IMR-90 (cell line): Measurements from ENCODE around the gene SLC4A4. TPM values are rescaled to one million over a fixed set of nuclear protein-coding genes. Genes with fewer than 3 reads are reported as not detected.
A peak's percentile ranks its signal among the peaks of the same experiment; 100 is the strongest.

Experiments
- ATAC-seq: fragments of 200-7000 bp; cut with Tn5 transposase; 2 replicates; pipeline ENCODE4 v1.9.1; 2020; ENCODE audit warnings: low read depth, mild to moderate bottlenecking, moderate library complexity
- BruUV-seq: library from RNA; stranded (reverse); fragments of 400-500 nt; replicated peaks from 2 replicates; lab custom pipeline; 2021; lab: Mats Ljungman, UMichigan
- CTCF ChIA-PET: fragments of 300-600 bp; formaldehyde crosslinking; extraction: SDS; loops from one replicate; lab custom pipeline; 2021; ENCODE audit warnings: antibody characterized with exemption; lab: Yijun Ruan, JAX
- POLR2A ChIA-PET: fragments of 300-600 bp; sonication (Branson Sonifier 250); formaldehyde crosslinking; loops from one replicate; lab custom pipeline; 2022; ENCODE audit warnings: antibody characterized with exemption; ENCODE audit not compliant: unreplicated experiment; lab: Charles Lee
- DNase-seq: peaks from one replicate; pipeline ENCODE4 v3.0.0; 2013
- H2AFZ ChIP-seq: replicated peaks from 2 replicates; pipeline ENCODE3; 2013; ENCODE audit warnings: low read length, mild to moderate bottlenecking; ENCODE audit not compliant: poor library complexity
- H2AK5ac ChIP-seq: 2 replicates; pipeline ENCODE4 v1.6.1; 2013; ENCODE audit warnings: low read depth, low read length, inconsistent platforms
- H2AK9ac ChIP-seq: replicated peaks from 2 replicates; pipeline ENCODE3; 2013; ENCODE audit warnings: mild to moderate bottlenecking, low read depth, low read length, moderate library complexity; ENCODE audit not compliant: poor library complexity
- H2BK120ac ChIP-seq: 2 replicates; pipeline ENCODE4 v1.6.1; 2013; ENCODE audit warnings: low read depth, low read length, inconsistent platforms
- H2BK15ac ChIP-seq: 3 replicates; pipeline ENCODE4 v1.6.1; 2013; ENCODE audit warnings: low read depth, low read length, inconsistent platforms
- H2BK20ac ChIP-seq: 2 replicates; pipeline ENCODE4 v1.6.1; 2013; ENCODE audit warnings: low read depth, mild to moderate bottlenecking, inconsistent platforms, low read length, moderate library complexity
- H2BK5ac ChIP-seq: 2 replicates; pipeline ENCODE4 v1.6.1; 2013; ENCODE audit warnings: mild to moderate bottlenecking, low read depth, low read length, inconsistent platforms; ENCODE audit not compliant: poor library complexity, severe bottlenecking
- H3K14ac ChIP-seq: replicated peaks from 2 replicates; pipeline ENCODE4 v1.6.1; 2013; ENCODE audit warnings: low read depth, low read length, inconsistent platforms
- H3K18ac ChIP-seq: 2 replicates; pipeline ENCODE4 v1.6.1; 2013; ENCODE audit warnings: low read depth, low read length, control low read depth
- H3K23ac ChIP-seq: 2 replicates; pipeline ENCODE4 v1.6.1; 2013; ENCODE audit warnings: low read depth, low read length, inconsistent platforms
- H3K27ac ChIP-seq: 2 replicates; pipeline ENCODE4 v1.5.1; 2013; ENCODE audit warnings: mild to moderate bottlenecking, control low read depth, low read length; ENCODE audit not compliant: insufficient read depth
- H3K27me3 ChIP-seq: 2 replicates; pipeline ENCODE4 v1.6.1; 2013; ENCODE audit warnings: low read length; ENCODE audit not compliant: control insufficient read depth, insufficient read depth
- H3K36me3 ChIP-seq: 2 replicates; pipeline ENCODE4 v1.6.1; 2013; ENCODE audit warnings: low read length, mixed read lengths; ENCODE audit not compliant: control insufficient read depth, insufficient read depth
- H3K4ac ChIP-seq: 2 replicates; pipeline ENCODE4 v1.6.1; 2013; ENCODE audit warnings: low read depth, low read length, inconsistent platforms
- H3K4me1 ChIP-seq: 2 replicates; pipeline ENCODE4 v1.6.1; 2013; ENCODE audit warnings: low read length, mixed read lengths; ENCODE audit not compliant: control insufficient read depth, insufficient read depth
- H3K4me2 ChIP-seq: 2 replicates; pipeline ENCODE4 v1.6.1; 2013; ENCODE audit warnings: low read depth, mild to moderate bottlenecking, control low read depth, low read length, moderate library complexity
- H3K4me3 ChIP-seq: 2 replicates; pipeline ENCODE4 v1.5.1; 2013; ENCODE audit warnings: low read depth, mild to moderate bottlenecking, control low read depth, low read length, moderate library complexity; ENCODE audit not compliant: insufficient read depth
- H3K56ac ChIP-seq: 2 replicates; pipeline ENCODE4 v1.6.1; 2013; ENCODE audit warnings: low read length, inconsistent platforms; ENCODE audit not compliant: insufficient read depth; ENCODE audit errors: extremely low read depth
- H3K79me1 ChIP-seq, 2 experiments: 2 replicates each; pipeline ENCODE4 v1.6.1; 2013; ENCODE audit warnings: low read length in 2 of 2, inconsistent platforms in 1 of 2, low read depth in 1 of 2
- H3K9ac ChIP-seq: 2 replicates; pipeline ENCODE4 v1.6.1; 2013; ENCODE audit warnings: low read depth, low read length, control low read depth
- H3K9me1 ChIP-seq: 2 replicates; pipeline ENCODE4 v1.6.1; 2013; ENCODE audit warnings: low read length, inconsistent platforms; ENCODE audit not compliant: insufficient read depth
- H3K9me3 ChIP-seq: 2 replicates; pipeline ENCODE4 v1.6.1; 2013; ENCODE audit warnings: low read length; ENCODE audit not compliant: control insufficient read depth, insufficient read depth
- H4K20me1 ChIP-seq: 2 replicates; pipeline ENCODE4 v1.6.1; 2013; ENCODE audit warnings: low read length, inconsistent platforms; ENCODE audit not compliant: insufficient read depth
- H4K5ac ChIP-seq: 2 replicates; pipeline ENCODE4 v1.6.1; 2013; ENCODE audit warnings: mild to moderate bottlenecking, low read depth, low read length, control low read depth
- H4K8ac ChIP-seq, 2 experiments: 2 replicates each; pipeline ENCODE4 v1.6.1; 2013; ENCODE audit warnings: low read depth in 2 of 2, low read length in 2 of 2, control low read depth in 1 of 2, inconsistent platforms in 1 of 2
- H4K91ac ChIP-seq: 2 replicates; pipeline ENCODE4 v1.6.1; 2013; ENCODE audit warnings: low read depth, low read length, inconsistent platforms; ENCODE audit not compliant: insufficient read depth
- MAFK ChIP-seq: IDR thresholded peaks from 2 replicates; pipeline ENCODE4 v1.6.1; 2012; ENCODE audit warnings: low read depth, low read length, improper control_type of control experiment
- POLR2A ChIP-seq: IDR thresholded peaks from 2 replicates; pipeline ENCODE4 v1.6.1; 2012; ENCODE audit warnings: mild to moderate bottlenecking, low read depth, low read length
- WGBS, 2 experiments: methylation state at CpG; one replicate each; pipeline versions ENCODE4 v1.1.5 to v1.1.7; 2013; ENCODE audit warnings: missing lambda C conversion rate in 2 of 2; ENCODE audit not compliant: insufficient read length in 1 of 2; ENCODE audit errors: extremely low coverage in 2 of 2; 5-methylcytosine and 5-hydroxymethylcytosine counted together
- dilution Hi-C: fragments of 300-500 bp; cut with HindIII; formaldehyde crosslinking; loops from one replicate; pipeline ENCODE4 v1.14.3; 2018; ENCODE audit warnings: low sequenced_read_pairs; ENCODE audit not compliant: unreplicated experiment
- in situ Hi-C: fragments of 300-500 bp; cut with MboI; formaldehyde crosslinking; loops from 3 replicates; pipeline ENCODE4 v1.14.3; 2019; ENCODE audit warnings: low sequenced_read_pairs, inconsistent platforms, mixed read lengths
- intact Hi-C: fragments of 100-400 bp; cut with micrococcal nuclease; formaldehyde crosslinking; loops from 2 replicates; pipeline ENCODE4 v1.10.0; 2022
- polyA plus RNA-seq, 3 experiments: library from polyadenylated mRNA; depleted of rRNA; stranded (reverse); fragments of >200 nt; gene quantifications; 2 replicates each; pipeline ENCODE4 v1.2.3, GENCODE V29; 2012; ENCODE audit warnings: low replicate concordance in 1 of 3
- total RNA-seq: library from RNA; depleted of rRNA; stranded (reverse); fragments of >200 nt; gene quantifications from 2 replicates; pipeline ENCODE4 v1.2.3, GENCODE V29; 2012

SLC4A4 gene
- total and polyA plus RNA-seq, 2 of the 4 experiments (the other 2 are of a cell fraction): 5.6 to 16.8 TPM

DNA sequence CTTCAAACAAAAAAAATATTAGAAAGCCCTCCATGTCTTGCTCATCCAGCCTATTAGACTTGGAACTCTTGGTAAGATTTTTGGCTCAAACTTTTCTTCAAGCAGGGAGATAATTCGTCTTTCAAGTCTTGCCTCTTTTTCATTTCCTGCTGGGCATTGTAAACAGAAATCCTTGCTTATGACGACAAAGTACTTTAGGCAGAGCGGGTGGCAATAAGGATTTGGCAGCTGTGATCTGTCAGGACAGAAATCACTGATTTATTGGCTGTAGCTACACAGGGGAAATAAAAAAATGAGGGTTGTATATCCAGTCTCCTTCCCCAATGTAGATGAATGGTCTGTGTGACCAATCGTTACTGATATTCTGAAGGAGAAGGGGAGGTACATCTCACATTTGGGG lies 121.6 kb downstream of the SLC4A4 start:
- H2AFZ ChIP-seq: no peak overlapping the region
- 0% methylated on average over 1 of the region's 4 CpGs; no CpG with 5 or more reads in 1 of the 2 experiments for WGBS, 2 experiments
- no peak for ATAC-seq

More for the DNA sequence above, 121.6 kb downstream of the SLC4A4 start:
- Histone ChIP-seq H3K79me1 (peaks cover 5 to 6% of the 10 kb centered on the region in 2 experiments; a peak in 3 of 4 replicates), H3K36me3 (peaks cover 8% of the 10 kb centered on the region), H3K56ac (no peak overlapping the region), H3K4me1 (peaks cover 5% of the 10 kb centered on the region), H2AK5ac (no peak overlapping the region), H4K5ac (peak overlapping the region; percentile 4; the same call in 1 of the 2 replicates), H2BK5ac (no peak overlapping the region), H3K4me3 (no peak overlapping the region), H3K9me1 (no peaks in the 10 kb centered on the region), H3K4me2 (no peak overlapping the region), H4K8ac (no peak overlapping the region), H3K18ac (0 out of 2 replicates have a peak overlapping the region, but pooled peaks have one; percentile 56), H3K14ac (no peak overlapping the region), H3K9ac (no peak overlapping the region), H3K23ac (no peak overlapping the region), H3K4ac (no peak overlapping the region), H2BK15ac (no peak overlapping the region), H2BK20ac (no peak overlapping the region), H4K20me1 (no peaks in the 10 kb centered on the region; the same call in 1 of the 2 replicates), H3K9me3 (no peaks in the 10 kb centered on the region), H3K27me3 (no peaks in the 10 kb centered on the region), H3K27ac (no peak overlapping the region), H2BK120ac (no peak overlapping the region), H2AK9ac (no peak overlapping the region), H4K91ac (no peak overlapping the region)
- POLR2A ChIA-PET: no interaction called here
- dilution Hi-C loops (no loop called here), intact Hi-C loops (no loop called here), in situ Hi-C loops (no loop called here)
- no peak for DNase-seq
- CTCF ChIA-PET: no interaction called here
- BruUV-seq: no TSS peak
- TF ChIP-seq MAFK (no peak), POLR2A (no peak)
